Right forelimb (tissue), 1 donor: ENCODE results near the gene UTP4.

Experiments
- DNase-seq: peaks from one replicate; pipeline ENCODE4 v3.0.0-alpha.2; 2018

UTP4 gene

DNA sequence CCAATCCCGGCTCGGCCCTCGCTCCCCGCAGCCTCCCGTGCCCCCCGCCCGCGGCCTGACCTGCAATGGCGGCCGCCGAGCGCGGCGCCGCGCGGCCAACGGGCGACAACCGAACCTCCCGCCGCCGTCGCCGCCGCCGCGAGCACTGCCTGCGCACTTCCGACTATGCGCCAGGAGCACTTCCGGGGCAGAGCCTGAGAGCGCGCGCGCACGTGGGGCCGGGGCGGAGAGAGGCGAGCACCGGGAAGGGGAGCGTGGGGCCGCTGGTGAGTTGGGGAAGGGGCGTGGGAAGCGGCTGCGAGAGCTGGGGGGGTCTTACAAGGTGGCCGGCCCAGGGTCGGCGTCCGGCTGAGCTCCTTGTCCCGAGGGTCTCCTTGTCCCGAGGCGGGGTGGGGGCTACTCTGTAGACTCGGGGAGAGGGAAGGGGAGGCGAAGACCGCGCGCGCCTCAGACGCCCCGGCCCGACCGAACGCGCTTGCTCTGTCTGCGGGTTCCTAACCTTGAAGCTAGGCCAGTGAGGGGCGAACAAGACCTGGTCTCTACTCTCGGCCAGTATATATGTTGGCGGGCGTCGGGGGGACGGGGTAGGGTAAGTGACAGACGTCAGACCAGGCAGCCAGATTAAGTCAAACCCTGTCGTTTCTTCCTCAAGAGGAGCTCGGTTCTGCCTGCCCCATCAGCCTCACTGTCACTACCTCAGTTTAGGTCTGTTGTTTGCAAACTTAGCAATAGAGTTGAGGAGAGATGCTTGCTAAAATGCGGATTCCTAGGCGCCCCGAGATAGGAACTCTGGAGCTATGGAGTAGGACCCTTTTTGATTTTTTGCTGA, at the start of gene UTP4, which contains the start of gene CHTF8:
Gene UTP4 (plus strand): TSS at position 226 of the 829 bp plus-strand sequence. CDS start 811 bp downstream, outside the sequence.
Gene CHTF8 (minus strand): TSS at position 165 of the 829 bp plus-strand sequence. CDS start 11,130 bp downstream, outside the sequence.
- peak; percentile 93 for DNase-seq

DNA sequence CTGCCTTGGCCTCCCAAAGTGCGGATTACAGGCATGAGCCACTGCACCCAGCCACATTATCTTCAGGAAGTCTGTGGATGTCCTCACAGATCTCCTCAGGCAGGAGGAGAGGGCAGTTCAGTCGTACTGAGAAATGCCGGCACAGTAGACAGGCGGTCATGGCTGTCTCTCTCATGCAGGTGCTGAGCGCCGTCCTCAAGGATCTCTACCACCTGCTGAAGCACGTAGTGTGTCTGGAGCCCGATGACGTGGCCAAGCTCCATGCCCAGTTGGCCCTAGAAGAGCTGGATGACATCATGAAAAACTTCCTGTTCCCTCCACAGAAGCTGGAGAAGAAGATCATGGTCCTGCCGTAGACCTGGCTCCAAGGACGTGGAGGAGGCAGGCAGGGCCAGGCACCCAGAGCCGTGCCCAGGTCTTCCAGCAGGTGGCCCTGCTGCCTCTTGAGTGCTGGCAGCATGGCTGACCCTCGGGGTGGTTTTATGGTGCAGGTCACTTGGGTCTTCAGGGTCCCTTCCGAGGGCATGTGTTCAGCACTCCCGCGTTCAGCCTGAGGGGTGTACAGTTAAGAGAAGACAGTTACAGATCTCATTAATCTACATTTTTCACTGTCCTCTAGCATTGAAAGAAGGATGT, 49.0 kb upstream of the UTP4 start:
- DNase-seq, result no peak

DNA sequence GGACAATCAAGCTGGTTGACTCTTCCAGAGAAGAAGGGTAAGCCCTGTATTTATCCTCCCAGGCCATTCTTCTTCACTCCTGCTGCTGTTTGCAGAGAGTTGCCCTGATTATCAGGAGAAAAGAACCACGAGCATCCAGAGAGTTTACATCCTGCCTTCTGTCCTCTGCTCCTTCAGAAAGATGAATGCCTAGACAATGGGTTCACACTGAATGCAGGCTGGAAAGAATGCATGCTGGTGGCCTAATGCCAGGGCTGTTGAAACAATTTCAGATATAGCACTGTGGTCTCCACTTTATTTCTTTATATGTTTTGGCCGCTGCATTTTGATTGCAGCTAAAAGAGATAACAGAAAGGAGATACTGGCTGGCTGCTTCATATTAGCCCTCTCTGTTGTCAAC, 48.2 kb upstream of the UTP4 start:
- DNase-seq, result no peak

DNA sequence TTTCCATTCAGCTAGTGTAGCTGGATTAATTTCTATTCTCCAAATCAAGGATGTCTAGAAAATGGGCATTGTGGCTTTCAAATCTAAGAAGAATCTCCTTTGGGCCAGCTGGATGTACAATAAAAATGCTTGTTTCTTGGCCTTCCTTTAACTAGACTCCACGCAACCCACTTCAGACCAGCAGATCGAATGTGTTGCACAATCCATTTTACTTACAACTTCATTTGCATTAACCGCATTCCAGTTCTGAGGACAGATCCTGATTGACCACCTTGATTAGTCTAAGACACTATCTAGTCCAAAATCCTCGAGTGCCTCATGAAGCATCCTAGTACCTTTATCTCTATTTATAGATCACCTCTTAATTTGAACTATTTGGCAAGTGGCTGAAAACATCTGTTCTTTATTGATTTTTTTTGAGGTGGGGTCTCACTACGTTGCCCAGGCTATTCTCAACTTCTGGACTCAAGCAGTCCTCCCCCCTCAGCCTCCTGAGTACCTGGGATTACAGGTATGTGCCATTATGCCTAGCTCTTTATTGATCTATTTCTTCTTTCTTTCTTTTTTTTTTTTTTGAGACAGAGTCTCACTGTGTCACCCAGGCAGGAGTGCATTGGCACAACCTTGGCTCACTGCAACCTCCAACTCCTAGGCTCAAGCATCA, 47.3 kb upstream of the UTP4 start:
- no peak for DNase-seq

DNA sequence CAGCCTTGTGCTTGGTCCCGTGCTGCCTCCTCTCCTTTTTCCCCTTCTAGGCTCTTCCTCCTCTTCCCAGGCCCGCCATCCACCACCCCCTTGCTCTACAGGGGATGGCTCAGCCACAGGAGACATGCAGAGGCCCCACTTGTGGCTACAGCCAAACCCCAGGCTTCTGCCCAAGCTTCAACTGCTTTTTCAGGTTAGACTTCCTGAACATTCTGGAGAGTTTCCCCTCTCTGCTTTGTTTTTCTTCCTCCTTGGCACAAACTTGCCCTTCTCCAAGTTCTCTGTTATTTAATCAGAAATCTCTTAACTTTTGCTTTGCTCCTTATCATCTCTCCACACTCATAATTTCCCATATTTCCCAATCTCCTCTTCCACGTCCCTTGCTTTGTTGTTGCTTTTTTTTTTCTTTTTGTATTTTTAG, 45.3 kb upstream of the UTP4 start:
- no peak for DNase-seq

DNA sequence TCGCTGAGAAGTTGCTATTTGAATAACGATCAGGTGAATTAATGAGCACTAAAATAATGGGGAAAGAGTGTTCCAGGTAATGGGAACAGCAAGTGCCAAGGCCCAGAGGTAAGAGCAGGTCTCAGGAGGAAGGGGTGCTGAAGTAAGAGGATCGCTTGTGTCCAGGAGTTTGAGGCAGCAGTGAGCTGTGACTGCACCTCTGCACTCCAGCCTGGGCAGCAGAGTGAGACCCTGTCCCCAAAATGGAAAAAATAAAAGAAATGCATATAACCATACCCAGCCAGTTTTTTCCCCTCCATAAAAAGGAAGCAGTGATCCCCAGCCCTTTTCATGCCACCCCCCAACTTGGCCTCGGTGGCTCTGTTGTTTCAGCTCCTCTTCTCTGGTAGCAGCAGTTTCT, 43.8 kb upstream of the UTP4 start:
- DNase-seq, result no peak

DNA sequence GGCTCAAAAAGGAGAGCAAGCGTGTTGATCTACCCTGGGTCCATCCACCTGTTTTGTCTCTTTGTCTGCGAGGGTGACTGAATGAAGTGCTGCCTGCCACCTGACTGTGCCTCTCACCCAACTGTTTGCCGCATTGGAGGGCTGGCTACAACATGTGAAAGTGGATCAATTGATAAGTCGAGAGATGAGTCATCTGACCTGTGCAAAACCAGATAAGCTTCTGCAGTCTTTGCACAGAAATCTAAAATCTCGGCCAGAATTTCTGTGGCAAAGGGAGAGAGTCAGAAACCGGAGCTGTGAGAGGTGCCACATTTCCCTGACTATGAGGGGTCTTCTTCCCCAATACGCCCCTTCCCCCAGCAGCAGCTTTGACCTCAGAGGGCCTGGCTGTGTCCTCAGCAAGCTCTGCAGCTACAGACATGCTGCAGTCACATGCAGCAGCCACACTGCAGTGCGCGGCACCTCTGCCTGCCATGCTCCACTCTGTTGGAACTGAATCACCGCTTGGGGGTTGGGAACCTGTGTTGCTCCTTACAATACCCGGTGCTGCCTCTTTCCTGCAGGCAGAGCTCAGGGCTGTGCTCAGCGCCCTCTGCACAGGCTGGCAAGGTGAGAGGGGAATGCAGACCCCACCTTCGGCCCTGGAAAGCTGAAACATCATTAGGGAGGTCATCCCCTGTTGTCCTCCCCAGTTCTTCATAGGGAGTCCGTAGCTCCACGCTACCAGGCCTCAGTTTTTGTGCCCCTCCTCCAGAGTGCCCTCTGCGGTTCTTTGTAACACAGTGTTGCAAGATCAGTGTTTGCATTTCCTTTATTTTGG, 43.1 kb upstream of the UTP4 start:
- no peak for DNase-seq

DNA sequence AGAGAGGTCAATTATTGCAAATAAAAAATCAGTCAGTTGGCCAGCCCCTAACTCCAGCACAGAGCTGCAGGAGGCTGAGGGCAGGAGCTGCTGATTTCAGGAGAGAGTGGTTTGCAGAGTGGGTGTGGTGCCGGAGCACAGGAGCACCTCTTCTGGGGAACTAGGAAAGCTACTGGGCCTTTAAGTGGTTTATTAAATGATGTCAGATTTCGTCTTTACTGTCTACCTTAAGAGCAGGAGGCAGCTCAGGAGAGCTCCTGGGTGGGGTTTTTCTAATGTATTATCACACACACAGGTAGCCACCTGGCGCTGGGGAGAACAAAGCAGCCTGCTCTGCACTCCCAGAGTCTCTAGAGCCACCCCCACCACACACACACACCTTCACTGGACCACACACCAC, 38.5 kb upstream of the UTP4 start:
- no peak for DNase-seq

DNA sequence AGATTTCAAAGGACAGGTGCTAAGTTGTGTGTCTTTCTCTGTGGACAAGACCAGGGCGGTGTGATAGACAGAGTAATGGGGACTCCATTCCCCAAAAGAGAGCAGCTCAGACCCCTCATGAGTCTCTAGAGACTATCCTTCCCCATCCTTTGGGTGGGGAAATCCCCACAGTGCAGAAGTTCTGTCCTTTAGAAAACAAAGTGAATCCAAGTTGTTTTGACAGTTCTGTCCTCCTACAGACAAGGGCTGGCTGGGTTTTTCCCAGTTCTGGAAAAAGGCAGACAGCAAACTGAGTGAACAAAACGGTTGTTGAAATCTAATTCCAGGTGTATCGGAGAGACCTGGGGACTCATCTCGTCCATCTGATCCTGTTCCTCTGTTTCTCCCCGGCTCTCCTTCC, 37.9 kb upstream of the UTP4 start:
- DNase-seq, result no peak

DNA sequence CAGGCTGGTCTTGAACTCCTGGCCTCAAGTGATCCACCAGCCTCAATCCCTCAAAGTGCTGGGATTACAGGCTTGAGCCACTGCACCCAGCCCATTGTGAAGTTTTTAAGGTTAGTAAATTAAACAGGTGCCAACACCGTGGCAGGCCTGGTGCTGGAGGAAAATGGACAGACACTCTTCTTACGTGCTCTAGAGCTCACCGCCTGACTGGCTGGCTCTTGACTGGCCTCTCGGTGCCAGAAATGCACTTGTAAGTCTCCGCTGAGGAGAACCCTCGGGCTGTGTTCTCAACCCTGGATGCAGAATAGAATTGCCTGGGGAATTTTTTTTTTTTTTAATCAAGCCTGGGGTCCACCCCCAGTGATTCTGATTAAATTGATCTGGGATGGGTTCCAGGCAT, 37.3 kb upstream of the UTP4 start:
- DNase-seq, result no peak

DNA sequence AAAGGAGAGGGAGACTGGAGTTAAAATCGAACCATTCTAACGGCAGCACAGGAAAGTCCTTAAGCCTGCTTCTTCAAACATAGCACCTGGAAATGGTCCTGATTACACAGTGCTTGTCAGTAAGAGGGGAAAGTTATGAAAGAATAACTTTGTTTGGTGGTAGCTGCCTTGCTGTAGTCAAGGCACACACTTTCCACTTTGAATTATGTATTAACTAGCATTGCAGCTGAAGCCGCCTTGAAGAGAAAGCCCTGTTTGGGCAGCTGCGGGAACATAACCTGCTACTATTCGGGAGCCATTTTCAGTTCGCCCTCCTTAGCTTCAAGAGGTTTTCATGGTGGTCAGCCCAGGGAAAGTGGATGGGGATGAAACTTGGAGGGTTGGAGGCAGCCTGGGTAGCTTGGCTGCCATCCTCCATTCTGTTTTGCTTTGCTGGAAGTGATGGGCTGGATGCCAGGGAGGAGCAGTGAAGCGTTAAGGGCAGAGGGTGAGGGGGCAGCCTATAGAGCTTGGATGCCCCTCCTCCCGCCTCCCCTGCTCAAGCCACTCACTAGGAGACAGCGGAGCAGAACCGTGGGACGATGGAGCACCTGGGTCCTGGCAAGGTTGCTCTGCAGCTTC, 32.3 kb upstream of the UTP4 start:
- DNase-seq, result no peak

DNA sequence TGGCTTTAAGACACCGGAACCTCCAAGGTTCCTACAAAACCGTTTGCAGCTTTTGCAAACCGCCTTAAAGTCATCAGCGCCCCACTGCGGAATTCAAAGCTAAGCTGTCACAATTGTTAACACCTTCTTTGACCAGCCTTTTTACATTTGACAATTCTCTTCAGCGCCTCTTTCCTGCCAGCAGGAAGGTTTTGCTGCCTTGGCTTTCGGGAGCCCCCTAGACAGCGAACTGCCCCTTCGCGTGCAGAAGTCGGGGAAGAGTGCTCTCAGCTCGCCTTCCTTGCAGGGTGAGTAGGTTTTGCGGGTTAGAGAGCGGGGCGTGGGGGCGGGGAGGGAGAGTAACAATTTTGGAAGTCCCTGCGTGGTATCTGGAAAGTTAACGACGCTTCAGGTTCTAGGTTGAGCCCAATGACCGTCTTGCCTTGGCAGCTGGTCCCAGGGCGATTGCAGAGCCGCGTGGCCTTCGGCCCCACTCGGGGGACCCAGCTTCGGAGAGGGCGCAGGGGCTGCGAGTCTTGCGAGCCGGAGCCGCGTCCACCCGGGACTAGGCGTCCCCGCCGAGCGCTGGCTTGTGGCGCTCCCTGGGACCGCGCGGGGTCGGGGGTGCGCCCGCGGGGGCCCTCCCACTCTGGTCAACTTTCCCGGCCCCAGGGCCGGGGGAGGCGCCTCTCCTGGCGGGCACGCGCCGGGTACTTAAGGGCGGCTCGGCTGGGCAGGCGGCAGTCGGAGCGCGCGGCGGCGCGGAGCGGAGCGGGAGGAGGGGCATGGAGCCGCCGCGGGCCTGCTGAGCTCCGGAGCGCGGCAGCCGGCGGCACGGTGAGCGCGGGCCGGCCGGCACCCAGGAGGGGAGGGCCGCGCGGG, 26.7 kb upstream of the UTP4 start, which contains the start of gene HAS3:
Gene HAS3 (plus strand): TSS at position 153 of the 861 bp plus-strand sequence. CDS start 3,743 bp downstream, outside the sequence.
- peak; percentile 68 for DNase-seq

DNA sequence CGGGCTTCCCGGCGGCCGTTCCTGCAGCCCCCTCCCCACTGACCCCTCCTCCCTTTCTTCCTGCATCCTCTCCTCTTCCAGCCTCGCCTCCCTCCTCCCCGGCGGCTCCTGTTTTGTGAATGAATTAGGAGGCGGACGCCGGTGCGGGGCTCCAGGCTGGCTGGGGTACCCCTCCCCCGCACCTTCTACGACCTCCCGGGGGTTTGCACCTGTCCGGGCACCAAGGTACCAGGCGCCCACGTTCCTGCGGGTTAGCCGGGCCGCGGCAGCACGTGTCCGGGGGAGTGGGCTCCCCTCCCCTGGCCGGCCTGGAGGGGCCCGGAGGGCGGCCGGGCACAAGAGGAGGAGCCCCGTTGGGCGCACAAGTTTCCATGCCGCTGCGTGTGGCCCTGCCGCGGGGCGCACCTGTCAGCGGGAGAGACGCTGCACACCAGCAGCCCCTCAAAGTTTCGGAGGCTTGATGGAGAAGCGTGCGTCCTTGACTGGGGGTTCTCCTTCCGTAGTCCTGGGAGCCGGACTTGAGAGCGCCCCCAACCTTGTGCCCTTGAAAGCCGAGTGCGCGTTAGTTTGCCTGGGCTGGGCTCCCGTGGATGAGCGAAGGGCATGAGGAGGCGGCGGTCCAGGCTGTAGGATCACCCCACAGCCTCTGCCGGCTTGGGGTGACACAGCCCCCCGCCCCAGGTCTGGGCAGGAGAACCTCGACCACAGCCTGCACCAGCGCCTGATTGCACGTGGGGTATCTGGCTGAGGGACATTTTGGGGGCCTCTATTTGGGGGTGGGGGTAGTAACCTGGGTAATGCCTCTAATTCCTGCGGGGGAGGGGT, 25.7 kb upstream of the UTP4 start:
- DNase-seq, result no peak

DNA sequence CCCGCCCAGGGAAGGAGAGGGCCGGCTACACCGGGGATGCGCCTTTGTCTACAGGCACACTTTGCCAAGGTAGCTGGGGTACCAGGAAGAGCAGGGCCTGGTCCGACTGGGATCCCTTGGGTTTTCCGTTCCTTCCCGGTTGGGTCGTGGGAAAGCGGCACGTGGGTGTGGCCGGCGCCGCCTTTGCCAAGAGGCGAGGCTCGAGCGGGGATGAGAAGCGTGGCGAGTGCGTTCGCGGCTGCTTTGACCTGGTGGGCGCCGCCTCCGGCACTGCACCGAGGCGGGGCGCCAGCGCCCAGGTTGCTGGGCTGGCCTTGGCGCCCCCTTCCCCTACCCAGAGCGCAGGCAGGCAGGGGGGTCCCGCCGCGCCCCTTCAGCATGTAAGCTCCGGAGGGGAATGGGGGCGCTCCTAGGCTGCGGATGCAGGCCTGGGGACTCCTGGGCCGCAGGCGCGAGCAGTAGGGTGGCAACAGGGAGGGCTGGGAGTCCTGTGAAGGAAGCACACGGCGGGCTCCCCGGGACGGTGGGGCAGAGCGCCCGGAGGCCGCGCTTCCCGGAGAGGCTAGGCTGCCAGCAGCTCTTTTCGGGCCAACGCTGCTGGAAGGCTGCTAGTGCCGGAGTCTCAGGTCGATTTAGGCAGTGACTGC, 25.0 kb upstream of the UTP4 start:
- peak; percentile 63 for DNase-seq

DNA sequence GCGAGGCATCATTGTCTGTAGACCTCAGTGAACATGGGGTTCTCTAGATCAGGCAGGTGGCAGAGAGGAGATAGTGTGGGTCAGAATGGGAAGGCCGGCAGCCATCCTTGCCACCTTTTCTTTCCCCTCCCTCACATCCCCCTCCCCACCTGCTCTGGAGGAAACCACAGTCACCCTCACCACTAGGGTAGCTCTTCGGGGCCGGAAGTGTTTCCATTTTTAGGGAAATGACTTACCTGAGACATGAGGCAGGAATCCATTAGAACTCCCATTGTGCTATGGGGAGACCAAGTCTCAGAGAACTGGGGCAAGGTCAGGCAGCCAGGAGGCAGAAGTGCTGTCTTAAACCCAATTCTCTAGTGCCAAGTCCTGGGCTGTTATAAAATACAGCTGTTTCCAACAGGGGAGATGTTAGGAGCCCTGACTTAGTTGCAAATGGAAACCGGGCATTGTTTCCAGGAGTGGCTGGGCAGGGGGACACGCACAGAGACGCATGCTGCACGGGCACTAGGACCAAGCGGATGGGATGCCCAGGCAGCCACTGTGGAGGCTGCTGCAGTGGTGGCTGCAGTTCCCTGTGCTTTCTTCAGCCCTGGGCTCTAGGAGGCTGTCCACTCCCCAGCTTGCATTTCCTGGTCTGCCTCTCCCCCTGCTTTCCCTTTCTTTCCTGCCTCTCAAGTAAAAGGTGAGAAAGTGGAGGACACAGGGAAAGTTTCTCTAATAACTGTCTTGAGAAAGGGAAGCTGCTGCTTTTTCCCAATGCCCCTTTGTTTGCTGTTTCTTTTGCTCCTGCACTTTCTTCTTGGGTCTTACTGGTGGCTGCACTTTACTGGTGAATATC, 24.2 kb upstream of the UTP4 start:
- DNase-seq, result no peak

DNA sequence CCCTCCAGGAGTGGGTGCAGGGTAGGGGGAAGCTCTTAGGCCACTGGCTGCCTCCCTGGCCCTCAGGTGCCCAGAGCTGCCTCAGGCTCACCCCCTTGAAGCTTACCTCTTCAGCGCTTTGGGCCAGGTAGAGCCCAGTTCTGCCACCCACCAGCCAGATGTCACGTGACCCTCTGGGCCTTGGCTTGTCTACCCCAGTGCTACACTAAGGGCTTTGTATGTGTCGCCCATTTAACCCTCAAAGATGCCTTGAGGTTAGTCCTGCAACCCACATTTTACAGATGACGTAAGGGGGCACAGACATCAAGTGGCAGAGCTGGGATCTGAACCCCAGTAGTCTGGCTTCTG, 23.6 kb upstream of the UTP4 start:
- DNase-seq, result no peak

DNA sequence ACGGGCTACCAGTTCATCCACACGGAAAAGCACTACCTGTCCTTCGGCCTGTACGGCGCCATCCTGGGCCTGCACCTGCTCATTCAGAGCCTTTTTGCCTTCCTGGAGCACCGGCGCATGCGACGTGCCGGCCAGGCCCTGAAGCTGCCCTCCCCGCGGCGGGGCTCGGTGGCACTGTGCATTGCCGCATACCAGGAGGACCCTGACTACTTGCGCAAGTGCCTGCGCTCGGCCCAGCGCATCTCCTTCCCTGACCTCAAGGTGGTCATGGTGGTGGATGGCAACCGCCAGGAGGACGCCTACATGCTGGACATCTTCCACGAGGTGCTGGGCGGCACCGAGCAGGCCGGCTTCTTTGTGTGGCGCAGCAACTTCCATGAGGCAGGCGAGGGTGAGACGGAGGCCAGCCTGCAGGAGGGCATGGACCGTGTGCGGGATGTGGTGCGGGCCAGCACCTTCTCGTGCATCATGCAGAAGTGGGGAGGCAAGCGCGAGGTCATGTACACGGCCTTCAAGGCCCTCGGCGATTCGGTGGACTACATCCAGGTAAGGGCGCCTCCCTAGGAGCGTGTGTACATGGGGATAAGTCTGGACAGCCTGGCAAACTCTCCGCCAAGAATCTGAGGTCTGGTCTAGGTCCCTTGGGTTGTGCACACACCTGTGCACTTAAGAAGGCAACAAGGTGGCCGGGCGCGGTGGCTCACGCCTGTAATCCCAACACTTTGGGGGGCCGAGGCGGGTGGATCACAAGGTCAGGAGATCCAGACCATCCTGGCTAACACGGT, 22.8 kb upstream of the UTP4 start:
- no peak for DNase-seq

DNA sequence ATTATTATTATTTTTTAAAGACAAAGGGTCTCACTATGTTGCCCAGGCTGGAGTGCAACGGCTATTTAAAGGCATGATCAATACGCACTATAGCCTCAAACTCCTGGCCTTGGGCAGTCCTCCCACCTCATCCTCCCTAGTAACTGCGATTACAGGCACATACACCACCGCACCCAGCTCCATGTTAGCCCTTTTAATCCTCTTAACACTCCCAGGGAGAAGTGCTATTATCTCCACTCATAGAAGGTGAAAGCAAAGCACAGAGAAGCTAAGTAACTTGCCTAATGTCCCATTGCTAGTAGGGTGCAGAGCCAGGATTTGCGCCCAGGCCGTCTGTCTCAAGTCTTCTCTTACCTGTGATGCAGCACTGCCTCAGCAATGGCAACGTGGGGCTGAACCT, 22.0 kb upstream of the UTP4 start:
- no peak for DNase-seq
